Measurements from ENCODE around the gene PDE6C.

Gene PDE6C

GRCh38 chr10:93600446-93601145 lies 11.7 kb upstream of the PDE6C start:
- H3K36me3 ChIP-seq (ENCODE audit: control insufficient read depth in 5 of 5, insufficient read depth in 5 of 5, low read length in 5 of 5), result peaks cover 0 to 5% (median 2%) of the 10 kb centered on the region in 5 donors
- peaks cover 0 to 72% (median 53%) of the 10 kb centered on the region in 5 donors for H3K4me1 ChIP-seq (ENCODE audit: control insufficient read depth in 5 of 5, insufficient read depth in 5 of 5, low read length in 5 of 5)
- peak overlapping the region; percentile 91 for H3K27ac ChIP-seq (ENCODE audit: low read depth, low read length)
- H3K4me3 ChIP-seq (ENCODE audit: low read depth in 1 of 5, low read length in 5 of 5), result peak overlapping the region; percentile 52 to 86 (median 61)
- peaks cover 0 to 13% (median 7%) of the 10 kb centered on the region in 5 donors for H3K27me3 ChIP-seq (ENCODE audit: control insufficient read depth in 5 of 5, insufficient read depth in 4 of 5, low read length in 5 of 5)
- peak overlapping the region in 2 of 5 donors; percentile 66 to 76 for H3K9ac ChIP-seq (ENCODE audit: low read length in 5 of 5)
- H3K9me3 ChIP-seq (ENCODE audit: control insufficient read depth in 5 of 5, low read length in 5 of 5), result no peaks in the 10 kb centered on the region

- H3K4me3 ChIP-seq (ENCODE audit: low read depth in 1 of 5, low read length in 5 of 5), result peak within 1 kb of the TSS; percentile 53 to 86 (median 61)
- H3K36me3 ChIP-seq (ENCODE audit: control insufficient read depth in 5 of 5, insufficient read depth in 5 of 5, low read length in 5 of 5), result peaks cover 0 to 5% (median 0%) of the 10 kb centered on the region in 5 donors
- H3K4me1 ChIP-seq (ENCODE audit: control insufficient read depth in 5 of 5, insufficient read depth in 5 of 5, low read length in 5 of 5), result peaks cover 0 to 67% (median 51%) of the 10 kb centered on the region in 5 donors
- H3K27me3 ChIP-seq (ENCODE audit: control insufficient read depth in 5 of 5, insufficient read depth in 4 of 5, low read length in 5 of 5), result peaks cover 0 to 13% (median 7%) of the 10 kb centered on the region in 5 donors
- H3K27ac ChIP-seq (ENCODE audit: low read depth, low read length), result peak within 1 kb of the TSS; percentile 91
- H3K9ac ChIP-seq (ENCODE audit: low read length in 5 of 5), result peak within 1 kb of the TSS in 4 of 5 donors; percentile 16 to 76 (median 43)
- no peaks in the 10 kb centered on the region for H3K9me3 ChIP-seq (ENCODE audit: control insufficient read depth in 5 of 5, low read length in 5 of 5)
Observed at GRCh38 chr10:93601146-93601773, 11.1 kb upstream of the PDE6C start, which contains the start of gene RBP4. TSS of gene RBP4 (minus strand) at chr10:93601235. CDS start at chr10:93601028, 207 bp downstream.

GRCh38 chr10:93601774-93602162 lies 10.6 kb upstream of the PDE6C start:
- peak overlapping the region in 3 of 5 donors; percentile 20 to 63 (median 31) for H3K9ac ChIP-seq (ENCODE audit: low read length in 5 of 5)

GRCh38 chr10:93603023-93603422 lies 9.3 kb upstream of the PDE6C start:
- H3K36me3 ChIP-seq (ENCODE audit: control insufficient read depth in 5 of 5, insufficient read depth in 5 of 5, low read length in 5 of 5), result no peaks in the 10 kb centered on the region
- H3K27me3 ChIP-seq (ENCODE audit: control insufficient read depth in 5 of 5, insufficient read depth in 4 of 5, low read length in 5 of 5), result peaks cover 0 to 13% (median 7%) of the 10 kb centered on the region in 5 donors
- H3K27ac ChIP-seq (ENCODE audit: low read depth, low read length), result peak overlapping the region; percentile 91
- H3K9me3 ChIP-seq (ENCODE audit: control insufficient read depth in 5 of 5, low read length in 5 of 5), result peaks cover 0 to 9% (median 4%) of the 10 kb centered on the region in 5 donors
- no peak overlapping the region for H3K4me3 ChIP-seq (ENCODE audit: low read depth in 1 of 5, low read length in 5 of 5)
- H3K4me1 ChIP-seq (ENCODE audit: control insufficient read depth in 5 of 5, insufficient read depth in 5 of 5, low read length in 5 of 5), result peaks cover 0 to 49% (median 38%) of the 10 kb centered on the region in 5 donors
- H3K9ac ChIP-seq (ENCODE audit: low read length in 5 of 5), result no peak overlapping the region

More at GRCh38 chr10:93601774-93602162, 10.6 kb upstream of the PDE6C start:
- peaks cover 0 to 62% (median 46%) of the 10 kb centered on the region in 5 donors for H3K4me1 ChIP-seq (ENCODE audit: control insufficient read depth in 5 of 5, insufficient read depth in 5 of 5, low read length in 5 of 5)
- H3K36me3 ChIP-seq (ENCODE audit: control insufficient read depth in 5 of 5, insufficient read depth in 5 of 5, low read length in 5 of 5), result peaks cover 0 to 5% (median 0%) of the 10 kb centered on the region in 5 donors
- peak overlapping the region; percentile 91 for H3K27ac ChIP-seq (ENCODE audit: low read depth, low read length)
- H3K27me3 ChIP-seq (ENCODE audit: control insufficient read depth in 5 of 5, insufficient read depth in 4 of 5, low read length in 5 of 5), result peaks cover 0 to 13% (median 7%) of the 10 kb centered on the region in 5 donors
- H3K9me3 ChIP-seq (ENCODE audit: control insufficient read depth in 5 of 5, low read length in 5 of 5), result peaks cover 0 to 1% (median 0%) of the 10 kb centered on the region in 5 donors
- peak overlapping the region in 3 of 5 donors; percentile 50 to 78 (median 61) for H3K4me3 ChIP-seq (ENCODE audit: low read depth in 1 of 5, low read length in 5 of 5)

DNA sequence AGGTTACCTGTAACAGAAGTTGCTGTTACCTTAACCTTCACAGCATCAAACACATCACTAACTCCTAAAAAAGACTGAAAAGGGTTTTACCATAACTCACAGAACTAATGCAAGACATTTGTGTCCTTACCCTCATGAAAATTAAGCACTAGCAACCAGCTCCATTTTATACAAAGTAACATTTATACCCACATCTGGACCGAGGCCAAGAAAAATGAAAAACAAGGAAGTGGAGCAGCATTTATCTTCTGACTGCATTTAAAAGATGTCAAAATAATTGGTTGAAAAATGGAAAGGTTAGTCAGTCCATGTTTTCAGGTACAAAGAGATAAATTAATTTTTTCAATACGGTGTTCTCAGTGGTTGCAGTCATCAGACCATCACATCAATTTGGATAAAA lies 8.2 kb upstream of the PDE6C start:
- Histone ChIP-seq H3K27me3 (ENCODE audit: control insufficient read depth in 5 of 5, insufficient read depth in 4 of 5, low read length in 5 of 5) (peaks cover 0 to 13% (median 7%) of the 10 kb centered on the region in 5 donors), H3K9me3 (ENCODE audit: control insufficient read depth in 5 of 5, low read length in 5 of 5) (peaks cover 0 to 9% (median 4%) of the 10 kb centered on the region in 5 donors), H3K36me3 (ENCODE audit: control insufficient read depth in 5 of 5, insufficient read depth in 5 of 5, low read length in 5 of 5) (no peaks in the 10 kb centered on the region), H3K9ac (ENCODE audit: low read length in 5 of 5) (no peak overlapping the region), H3K4me1 (ENCODE audit: control insufficient read depth in 5 of 5, insufficient read depth in 5 of 5, low read length in 5 of 5) (peaks cover 0 to 38% (median 34%) of the 10 kb centered on the region in 5 donors), H3K27ac (ENCODE audit: low read depth, low read length) (no peak overlapping the region), H3K4me3 (ENCODE audit: low read depth in 1 of 5, low read length in 5 of 5) (no peak overlapping the region)

DNA sequence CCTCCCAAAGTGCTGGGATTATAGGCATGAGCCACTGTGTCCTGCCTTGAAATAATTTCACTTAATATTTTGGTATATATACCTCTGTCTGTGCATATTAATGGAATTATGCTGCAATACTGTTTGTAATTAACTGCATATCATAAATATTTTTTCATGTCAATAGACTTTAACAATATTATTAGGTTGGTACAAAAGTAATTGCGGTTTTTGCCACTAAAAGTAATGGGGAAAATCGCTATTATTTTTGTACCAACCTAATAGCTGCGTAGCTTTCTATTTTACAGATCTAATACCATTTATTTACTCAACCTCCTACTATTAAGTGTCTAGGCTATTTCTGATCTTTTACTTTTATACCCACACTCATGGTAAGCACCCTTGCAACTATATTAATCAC lies 3.9 kb upstream of the PDE6C start:
- Histone ChIP-seq H3K9me3 (ENCODE audit: control insufficient read depth in 5 of 5, low read length in 5 of 5) (peaks cover 0 to 9% (median 4%) of the 10 kb centered on the region in 5 donors), H3K27ac (ENCODE audit: low read depth, low read length) (no peak overlapping the region), H3K36me3 (ENCODE audit: control insufficient read depth in 5 of 5, insufficient read depth in 5 of 5, low read length in 5 of 5) (no peaks in the 10 kb centered on the region), H3K4me1 (ENCODE audit: control insufficient read depth in 5 of 5, insufficient read depth in 5 of 5, low read length in 5 of 5) (no peaks in the 10 kb centered on the region), H3K4me3 (ENCODE audit: low read depth in 1 of 5, low read length in 5 of 5) (no peak overlapping the region), H3K27me3 (ENCODE audit: control insufficient read depth in 5 of 5, insufficient read depth in 4 of 5, low read length in 5 of 5) (peaks cover 0 to 3% (median 0%) of the 10 kb centered on the region in 5 donors), H3K9ac (ENCODE audit: low read length in 5 of 5) (no peak overlapping the region)

- no peaks in the 10 kb centered on the region for H3K27me3 ChIP-seq (ENCODE audit: control insufficient read depth in 5 of 5, insufficient read depth in 4 of 5, low read length in 5 of 5)
- no peak overlapping the region for H3K9ac ChIP-seq (ENCODE audit: low read length in 5 of 5)
- H3K9me3 ChIP-seq (ENCODE audit: control insufficient read depth in 5 of 5, low read length in 5 of 5), result no peaks in the 10 kb centered on the region
- H3K27ac ChIP-seq (ENCODE audit: low read depth, low read length), result no peak overlapping the region
- H3K36me3 ChIP-seq (ENCODE audit: control insufficient read depth in 5 of 5, insufficient read depth in 5 of 5, low read length in 5 of 5), result no peaks in the 10 kb centered on the region
- H3K4me3 ChIP-seq (ENCODE audit: low read depth in 1 of 5, low read length in 5 of 5), result no peak overlapping the region
- no peaks in the 10 kb centered on the region for H3K4me1 ChIP-seq (ENCODE audit: control insufficient read depth in 5 of 5, insufficient read depth in 5 of 5, low read length in 5 of 5)
Observed at GRCh38 chr10:93613126-93613525, 789 bp downstream of the PDE6C start.

DNA sequence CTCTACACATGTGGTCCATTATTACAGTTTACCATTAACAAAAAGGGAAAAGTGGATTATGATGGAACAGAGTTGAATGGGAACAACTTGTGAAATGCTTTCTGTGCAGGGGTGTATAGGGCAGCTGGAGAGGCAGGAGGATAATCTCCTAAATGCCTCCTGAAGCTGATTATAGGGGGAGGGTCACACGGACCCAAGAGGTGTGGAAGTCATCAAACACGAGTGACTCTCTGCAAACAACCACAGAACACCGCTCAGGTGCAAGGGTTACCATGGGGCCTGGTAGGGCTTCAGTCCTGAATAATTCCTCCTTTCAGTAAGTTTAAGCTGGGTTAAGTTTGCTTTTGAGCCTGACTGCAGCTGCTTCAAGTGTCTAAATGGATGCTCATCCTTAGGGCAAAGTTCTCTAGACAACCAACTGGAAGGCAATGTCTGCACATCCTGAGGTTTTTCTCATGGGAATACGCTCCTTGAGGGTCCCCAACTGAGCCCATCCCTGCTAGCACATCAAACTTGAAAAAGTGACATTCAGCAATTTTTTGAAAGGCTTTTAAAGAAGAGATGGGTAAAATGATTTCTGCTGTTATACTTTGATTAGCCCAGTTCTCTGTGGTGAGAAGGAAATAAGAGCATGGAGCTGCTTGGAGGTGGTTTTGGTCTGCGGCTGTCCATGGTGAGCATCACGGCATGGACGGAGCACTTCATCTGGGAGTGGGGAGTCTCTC lies 1.9 kb downstream of the PDE6C start:
- Histone ChIP-seq H3K36me3 (ENCODE audit: control insufficient read depth in 5 of 5, insufficient read depth in 5 of 5, low read length in 5 of 5) (no peaks in the 10 kb centered on the region), H3K4me1 (ENCODE audit: control insufficient read depth in 5 of 5, insufficient read depth in 5 of 5, low read length in 5 of 5) (no peaks in the 10 kb centered on the region), H3K9me3 (ENCODE audit: control insufficient read depth in 5 of 5, low read length in 5 of 5) (no peaks in the 10 kb centered on the region), H3K27me3 (ENCODE audit: control insufficient read depth in 5 of 5, insufficient read depth in 4 of 5, low read length in 5 of 5) (no peaks in the 10 kb centered on the region), H3K27ac (ENCODE audit: low read depth, low read length) (no peak overlapping the region), H3K4me3 (ENCODE audit: low read depth in 1 of 5, low read length in 5 of 5) (no peak overlapping the region), H3K9ac (ENCODE audit: low read length in 5 of 5) (no peak overlapping the region)

GRCh38 chr10:93615576-93616235 lies 3.4 kb downstream of the PDE6C start:
- H3K4me3 ChIP-seq (ENCODE audit: low read depth in 1 of 5, low read length in 5 of 5), result no peak overlapping the region
- H3K27me3 ChIP-seq (ENCODE audit: control insufficient read depth in 5 of 5, insufficient read depth in 4 of 5, low read length in 5 of 5), result no peaks in the 10 kb centered on the region
- H3K36me3 ChIP-seq (ENCODE audit: control insufficient read depth in 5 of 5, insufficient read depth in 5 of 5, low read length in 5 of 5), result no peaks in the 10 kb centered on the region
- no peak overlapping the region for H3K27ac ChIP-seq (ENCODE audit: low read depth, low read length)
- no peak overlapping the region for H3K9ac ChIP-seq (ENCODE audit: low read length in 5 of 5)
- H3K4me1 ChIP-seq (ENCODE audit: control insufficient read depth in 5 of 5, insufficient read depth in 5 of 5, low read length in 5 of 5), result no peaks in the 10 kb centered on the region
- no peaks in the 10 kb centered on the region for H3K9me3 ChIP-seq (ENCODE audit: control insufficient read depth in 5 of 5, low read length in 5 of 5)

Measured in subcutaneous abdominal adipose tissue (tissue), 5 donors.